PC-3 (cell line): ENCODE measurements around the gene DDX17.

ENCODE experiments used
- CTCF ChIP-seq: fragments of 300-600 bp; sonication (generic); conservative IDR thresholded peaks from 2 replicates; pipeline ENCODE4 v1.5.1; 2017; ENCODE audit warnings: antibody characterized with exemption, low read depth, mild to moderate bottlenecking, low read length
- EZH2 ChIP-seq: fragments of 300-600 bp; sonication (generic); IDR thresholded peaks from one replicate; pipeline ENCODE4 v1.6.1; 2017; ENCODE audit warnings: antibody characterized with exemption, mild to moderate bottlenecking, low read length; ENCODE audit not compliant: unreplicated experiment
- EZH2phosphoT487 ChIP-seq: fragments of 300-600 bp; sonication (generic); IDR thresholded peaks from 2 replicates; pipeline ENCODE4 v1.6.1; 2018; ENCODE audit warnings: mild to moderate bottlenecking, antibody characterized with exemption, low read length, borderline replicate concordance

DNA sequence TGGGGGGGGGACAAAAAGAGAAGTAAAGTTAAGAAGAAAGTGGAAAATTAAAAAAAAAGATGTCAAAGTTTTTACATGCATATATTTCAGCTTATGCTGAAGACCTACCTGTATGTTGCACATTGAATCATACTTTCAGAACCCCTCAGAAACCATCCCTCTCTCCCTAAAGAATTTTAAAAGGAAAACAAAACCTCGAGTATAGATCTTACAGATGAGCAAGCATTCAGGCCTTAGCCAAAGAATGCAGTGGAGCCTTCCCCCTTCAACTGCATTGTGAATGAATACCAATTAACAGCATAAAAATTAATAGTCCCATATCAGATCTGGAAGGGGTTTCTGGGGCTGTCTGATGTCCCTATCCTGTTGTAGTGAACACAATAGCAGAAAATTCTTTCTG is 21.9 kb downstream of the DDX17 start:
- no peak for TF ChIP-seq CTCF
- TF ChIP-seq EZH2phosphoT487, result no peak
- no peak for TF ChIP-seq EZH2
